OCI-LY3 (cell line): Measurements from ENCODE around the gene FRMD3.

Source experiments
- H2AFZ ChIP-seq: fragments of 200-600, 300-600 bp; shearing (Covaris generic); 2 replicates; pipeline ENCODE4 v1.6.0; 2014; ENCODE audit warnings: antibody characterized with exemption, low read depth, low read length
- H3K27ac ChIP-seq: fragments of 200-600, 300-600 bp; sonication (generic); 2 replicates; pipeline ENCODE4 v1.5.1; 2014; ENCODE audit warnings: mild to moderate bottlenecking, low read length, moderate library complexity, mixed read lengths
- H3K27me3 ChIP-seq: fragments of 200-600, 300-600 bp; sonication (generic); 2 replicates; pipeline ENCODE4 v1.6.1; 2014; ENCODE audit warnings: low read depth, low read length, mixed read lengths
- H3K36me3 ChIP-seq: fragments of 200-600, 300-600 bp; sonication (generic); replicated peaks from 2 replicates; pipeline ENCODE3; 2014; ENCODE audit warnings: low read depth, low read length, mixed read lengths
- H3K4me1 ChIP-seq: fragments of 300-600, 200-600 bp; sonication (generic); 2 replicates; pipeline ENCODE4 v1.6.1; 2014; ENCODE audit warnings: low read length, mixed read lengths
- H3K4me2 ChIP-seq: fragments of 200-600, 300-600 bp; sonication (generic); 2 replicates; pipeline ENCODE4 v1.6.1; 2014; ENCODE audit warnings: low read length, mixed read lengths
- H3K4me3 ChIP-seq: fragments of 300-600, 200-600 bp; sonication (generic); 2 replicates; pipeline ENCODE4 v1.5.1; 2014; ENCODE audit warnings: antibody characterized with exemption, mild to moderate bottlenecking, low read length, moderate library complexity
- H3K79me2 ChIP-seq: fragments of 300-600, 200-600 bp; shearing (Covaris generic); 2 replicates; pipeline ENCODE4 v1.6.1; 2014; ENCODE audit warnings: mild to moderate bottlenecking, low read length, mixed read lengths
- H3K9ac ChIP-seq: fragments of 300-600, 200-600 bp; shearing (Covaris generic); 2 replicates; pipeline ENCODE4 v1.6.0; 2014; ENCODE audit warnings: mild to moderate bottlenecking, low read length, moderate library complexity
- H3K9me3 ChIP-seq: fragments of 200-600, 300-600 bp; shearing (Covaris generic); 2 replicates; pipeline ENCODE4 v1.6.1; 2014; ENCODE audit warnings: low read length, mixed read lengths; ENCODE audit not compliant: insufficient read depth
- H4K20me1 ChIP-seq: fragments of 200-600, 300-600 bp; sonication (generic); 2 replicates; pipeline ENCODE4 v1.6.1; 2016; ENCODE audit warnings: low read length, mixed read lengths; ENCODE audit not compliant: insufficient read depth
- EZH2phosphoT487 ChIP-seq: fragments of 200-600 bp; shearing (Covaris generic); IDR thresholded peaks from 2 replicates; pipeline ENCODE4 v1.6.1; 2018; ENCODE audit warnings: antibody characterized with exemption, mixed run types, low read depth
- TF ChIP-seq, protein P1 (sequence below): fragments of 200-600, 300-600 bp; sonication (generic); IDR thresholded peaks from 2 replicates; pipeline ENCODE4 v1.5.1; 2014; ENCODE audit warnings: antibody characterized with exemption, low read length, low read depth

The FRMD3 gene

DNA sequence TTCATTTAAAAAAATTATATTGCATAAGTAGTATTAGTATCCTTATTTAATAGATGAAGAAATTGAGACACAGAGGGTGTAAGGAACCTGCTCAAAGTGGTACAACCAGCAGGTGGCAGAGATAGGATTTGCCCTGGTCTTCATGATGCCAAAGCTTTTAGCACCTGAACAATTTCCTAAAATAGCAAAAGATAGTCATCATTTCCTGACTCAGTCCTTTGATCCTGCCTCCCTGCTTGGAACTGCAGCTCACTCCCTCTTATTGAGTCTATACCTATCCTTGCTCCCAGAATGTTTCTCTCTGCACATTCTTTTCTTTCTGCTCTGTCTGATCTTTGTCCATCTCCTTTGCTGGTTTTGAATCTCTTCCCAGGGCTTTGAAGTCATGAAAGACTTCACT, 155.8 kb downstream of the FRMD3 start:
- peaks cover 22% of the 10 kb centered on the region for H3K36me3 ChIP-seq
- TF ChIP-seq, protein P1, sequence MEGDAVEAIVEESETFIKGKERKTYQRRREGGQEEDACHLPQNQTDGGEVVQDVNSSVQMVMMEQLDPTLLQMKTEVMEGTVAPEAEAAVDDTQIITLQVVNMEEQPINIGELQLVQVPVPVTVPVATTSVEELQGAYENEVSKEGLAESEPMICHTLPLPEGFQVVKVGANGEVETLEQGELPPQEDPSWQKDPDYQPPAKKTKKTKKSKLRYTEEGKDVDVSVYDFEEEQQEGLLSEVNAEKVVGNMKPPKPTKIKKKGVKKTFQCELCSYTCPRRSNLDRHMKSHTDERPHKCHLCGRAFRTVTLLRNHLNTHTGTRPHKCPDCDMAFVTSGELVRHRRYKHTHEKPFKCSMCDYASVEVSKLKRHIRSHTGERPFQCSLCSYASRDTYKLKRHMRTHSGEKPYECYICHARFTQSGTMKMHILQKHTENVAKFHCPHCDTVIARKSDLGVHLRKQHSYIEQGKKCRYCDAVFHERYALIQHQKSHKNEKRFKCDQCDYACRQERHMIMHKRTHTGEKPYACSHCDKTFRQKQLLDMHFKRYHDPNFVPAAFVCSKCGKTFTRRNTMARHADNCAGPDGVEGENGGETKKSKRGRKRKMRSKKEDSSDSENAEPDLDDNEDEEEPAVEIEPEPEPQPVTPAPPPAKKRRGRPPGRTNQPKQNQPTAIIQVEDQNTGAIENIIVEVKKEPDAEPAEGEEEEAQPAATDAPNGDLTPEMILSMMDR: no peak
- TF ChIP-seq EZH2phosphoT487: no peak
- H4K20me1 ChIP-seq: no peaks in the 10 kb centered on the region

DNA sequence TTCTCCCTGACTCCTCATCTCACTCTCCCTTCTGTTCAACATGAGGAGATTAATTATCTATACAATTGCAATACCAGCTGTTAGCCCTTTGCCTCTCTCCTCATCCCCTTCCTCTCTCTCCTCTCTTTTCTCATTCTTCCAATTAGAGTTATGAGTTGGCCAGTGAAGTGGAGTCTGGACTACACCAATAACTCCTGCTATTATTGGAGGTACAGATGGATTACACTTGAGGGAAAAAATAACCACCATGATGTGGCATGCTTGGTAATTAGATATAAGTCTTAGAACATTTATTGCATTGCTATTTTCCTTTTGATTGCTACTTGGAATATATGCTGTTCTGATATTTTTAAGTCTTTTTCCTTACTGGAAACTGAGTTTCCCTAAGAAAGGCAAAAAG, 159.2 kb downstream of the FRMD3 start:
- H3K4me1 ChIP-seq: no peaks in the 10 kb centered on the region
- TF ChIP-seq, protein P1: no peak
- no peak for TF ChIP-seq EZH2phosphoT487
- no peak overlapping the region for H3K4me3 ChIP-seq
- no peak overlapping the region for H3K4me2 ChIP-seq
- H3K36me3 ChIP-seq: peaks cover 17% of the 10 kb centered on the region
- H4K20me1 ChIP-seq: no peaks in the 10 kb centered on the region
- no peaks in the 10 kb centered on the region for H3K79me2 ChIP-seq
- H3K9ac ChIP-seq: no peak overlapping the region
- no peak overlapping the region for H2AFZ ChIP-seq
- no peak overlapping the region for H3K27ac ChIP-seq
- no peaks in the 10 kb centered on the region for H3K27me3 ChIP-seq
- peaks cover 5% of the 10 kb centered on the region; the same call in 1 of the 2 replicates for H3K9me3 ChIP-seq

More for the DNA sequence above, 155.8 kb downstream of the FRMD3 start:
- Histone ChIP-seq H3K4me1 (no peaks in the 10 kb centered on the region), H3K4me2 (no peak overlapping the region), H3K79me2 (no peaks in the 10 kb centered on the region), H3K27me3 (no peaks in the 10 kb centered on the region), H3K4me3 (no peak overlapping the region), H3K9ac (no peak overlapping the region), H3K9me3 (peaks cover 5% of the 10 kb centered on the region; the same call in 1 of the 2 replicates), H3K27ac (no peak overlapping the region), H2AFZ (no peak overlapping the region)

DNA sequence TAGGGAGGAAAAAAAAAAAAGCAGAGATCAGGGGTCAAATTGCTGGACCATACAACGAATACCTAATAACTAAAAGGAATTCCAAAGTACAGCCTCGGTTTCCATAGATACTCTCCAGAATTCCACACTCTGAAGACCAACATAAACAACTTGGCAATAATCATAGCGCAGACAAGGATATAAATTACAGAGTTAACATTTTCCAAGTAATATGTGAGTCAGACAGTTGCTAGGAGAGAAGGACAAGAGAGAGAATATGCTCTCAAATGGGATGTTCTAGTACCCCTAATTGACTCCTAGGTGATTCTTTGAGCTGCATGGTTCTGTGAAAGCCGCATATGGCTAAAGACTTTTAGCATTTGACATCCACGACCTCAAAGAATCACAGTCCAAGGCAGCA, 165.2 kb downstream of the FRMD3 start:
- no peaks in the 10 kb centered on the region for H3K9me3 ChIP-seq
- no peak overlapping the region for H3K4me3 ChIP-seq
- H3K9ac ChIP-seq: no peak overlapping the region
- H3K4me1 ChIP-seq: no peaks in the 10 kb centered on the region
- H3K79me2 ChIP-seq: no peaks in the 10 kb centered on the region
- TF ChIP-seq, protein P1: no peak
- TF ChIP-seq EZH2phosphoT487: no peak
- H3K4me2 ChIP-seq: no peak overlapping the region
- H3K36me3 ChIP-seq: no peaks in the 10 kb centered on the region
- no peak overlapping the region for H3K27ac ChIP-seq
- no peak overlapping the region for H2AFZ ChIP-seq
- H4K20me1 ChIP-seq: no peaks in the 10 kb centered on the region
- H3K27me3 ChIP-seq: no peaks in the 10 kb centered on the region

DNA sequence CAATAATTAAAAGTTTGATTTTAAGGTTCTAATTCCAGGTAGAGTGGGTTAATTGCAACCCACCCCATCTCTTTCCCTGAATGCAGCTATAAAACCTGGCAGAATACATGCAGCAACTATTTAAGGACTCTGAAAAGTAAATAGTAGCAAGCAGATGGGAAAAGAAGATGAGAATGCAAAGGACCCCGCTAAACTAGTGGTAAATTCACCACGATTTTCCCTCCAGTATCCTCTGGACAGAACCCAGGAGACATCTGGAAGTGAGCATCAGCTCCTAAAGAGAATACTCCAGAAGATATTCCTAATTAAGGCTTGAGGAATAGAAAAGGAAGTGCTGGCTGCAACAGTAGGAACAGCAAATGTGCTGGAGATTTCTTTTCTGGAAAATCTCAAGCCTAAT, 170.9 kb downstream of the FRMD3 start:
- TF ChIP-seq, protein P1: no peak
- no peak for TF ChIP-seq EZH2phosphoT487
- Histone ChIP-seq H3K4me2 (no peak overlapping the region), H3K4me1 (no peaks in the 10 kb centered on the region), H3K79me2 (no peaks in the 10 kb centered on the region), H3K27ac (no peak overlapping the region), H4K20me1 (no peaks in the 10 kb centered on the region), H3K27me3 (no peaks in the 10 kb centered on the region), H3K4me3 (no peak overlapping the region), H3K9me3 (no peaks in the 10 kb centered on the region), H3K9ac (no peak overlapping the region), H3K36me3 (no peaks in the 10 kb centered on the region), H2AFZ (no peak overlapping the region)
